ENCODE results near the gene ZPBP2.
"Not testable (repeated sequence)": the region's sequence is repeated elsewhere in the genome, so short reads cannot be mapped to it uniquely, and the experiment has no call there.

Gene ZPBP2

DNA sequence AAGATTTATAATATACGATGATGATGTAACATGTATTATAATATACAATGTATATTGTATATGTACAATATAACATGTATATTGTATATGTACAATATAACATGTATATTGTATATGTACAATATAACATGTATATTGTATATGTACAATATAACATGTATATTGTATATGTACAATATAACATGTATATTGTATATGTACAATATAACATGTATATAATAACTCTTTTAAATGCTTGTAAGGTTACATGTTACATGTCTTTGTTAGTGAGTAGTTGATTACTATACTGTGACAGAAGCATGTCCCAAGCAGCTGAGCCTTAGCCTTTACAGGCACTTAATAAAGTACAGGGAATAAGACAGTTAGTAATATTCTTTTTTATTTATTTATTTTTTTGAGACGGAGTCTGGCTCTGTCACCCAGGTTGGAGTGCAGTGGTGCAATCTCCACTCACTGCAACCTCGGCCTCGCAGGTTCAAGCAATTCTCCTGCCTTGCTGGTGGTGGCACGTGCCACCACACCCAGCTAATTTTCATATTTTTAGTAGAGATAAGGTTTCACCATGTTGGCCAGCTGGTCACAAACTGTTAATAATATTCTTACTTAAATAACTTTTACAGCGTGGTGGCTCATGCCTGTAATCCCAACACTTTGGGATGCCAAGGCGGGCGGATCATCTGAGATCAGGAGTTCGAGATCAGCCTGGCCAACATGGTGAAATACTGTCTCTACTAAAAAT is 11.9 kb upstream of the ZPBP2 start:
- DNase-seq (ENCODE audit: low spot score): not testable (repeated sequence)

DNA sequence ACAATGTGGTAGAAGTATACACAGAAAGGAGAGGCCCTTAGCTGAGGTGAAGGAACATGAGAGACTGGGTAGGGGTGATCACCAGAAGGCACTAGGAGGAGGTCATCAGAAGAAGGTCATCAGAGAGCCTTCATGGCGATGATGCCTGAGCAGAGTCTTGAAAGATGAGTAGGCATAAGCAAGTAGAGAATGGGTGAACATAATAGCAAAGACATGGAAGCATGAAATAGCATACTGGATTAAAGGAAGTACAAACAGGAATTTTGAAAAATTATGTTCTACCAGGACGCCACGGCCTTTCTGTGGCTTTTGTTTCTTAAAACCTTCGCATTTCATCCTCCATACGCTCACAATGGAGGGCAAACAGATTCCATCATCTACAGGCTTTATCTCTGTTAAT is 6.8 kb upstream of the ZPBP2 start:
- DNase-seq (ENCODE audit: low spot score): no peak

- no peak for DNase-seq (ENCODE audit: low spot score)
These were observed 4.6 kb upstream of the ZPBP2 start for GRCh38 chr17:39863244-39863917.

DNA sequence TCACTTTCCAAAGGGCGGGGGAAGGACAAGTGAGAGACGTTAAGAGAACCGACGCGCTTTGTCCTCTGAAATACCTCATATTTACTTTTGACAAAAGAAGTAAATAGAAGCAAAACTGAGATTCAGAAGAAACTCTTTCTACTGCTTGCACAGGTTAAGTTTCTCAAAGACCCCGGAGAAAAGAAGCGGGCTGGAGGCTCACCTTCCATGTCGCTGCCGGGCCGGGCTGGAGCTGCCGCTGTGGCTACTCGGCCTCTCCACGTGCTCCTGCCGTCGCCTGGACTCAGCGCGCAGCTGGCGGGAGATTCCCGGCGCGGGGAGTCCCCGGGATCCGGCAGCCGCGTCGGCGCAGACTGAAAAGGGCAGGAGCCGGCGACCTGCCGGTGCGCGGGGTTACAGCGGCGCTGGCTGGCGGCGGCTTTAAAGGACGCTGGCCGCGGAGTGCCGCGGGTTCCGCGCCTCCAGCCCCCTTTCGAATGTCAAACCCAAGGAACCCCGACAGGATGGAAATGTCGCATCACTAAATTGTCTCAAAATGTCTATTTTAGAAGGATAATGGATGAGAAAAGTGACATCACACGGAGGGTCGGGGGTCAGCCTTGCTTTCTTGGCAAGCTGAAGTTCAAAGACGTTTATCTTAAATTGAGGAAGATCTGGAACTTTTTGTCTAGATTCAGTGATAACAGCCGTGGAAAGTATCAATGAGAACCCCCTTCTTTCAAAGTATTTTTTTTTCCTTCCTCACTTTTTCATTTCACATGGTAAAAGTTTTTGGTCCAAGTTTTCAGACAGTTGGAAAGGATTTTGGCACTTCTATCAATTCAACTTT is 3.9 kb upstream of the ZPBP2 start, which contains the start of gene IKZF3:
IKZF3 (minus strand) TSS at position 395 of the 829 bp plus-strand sequence; CDS start at position 209, 186 bp downstream.
- DNase-seq (ENCODE audit: low spot score): no peak

DNA sequence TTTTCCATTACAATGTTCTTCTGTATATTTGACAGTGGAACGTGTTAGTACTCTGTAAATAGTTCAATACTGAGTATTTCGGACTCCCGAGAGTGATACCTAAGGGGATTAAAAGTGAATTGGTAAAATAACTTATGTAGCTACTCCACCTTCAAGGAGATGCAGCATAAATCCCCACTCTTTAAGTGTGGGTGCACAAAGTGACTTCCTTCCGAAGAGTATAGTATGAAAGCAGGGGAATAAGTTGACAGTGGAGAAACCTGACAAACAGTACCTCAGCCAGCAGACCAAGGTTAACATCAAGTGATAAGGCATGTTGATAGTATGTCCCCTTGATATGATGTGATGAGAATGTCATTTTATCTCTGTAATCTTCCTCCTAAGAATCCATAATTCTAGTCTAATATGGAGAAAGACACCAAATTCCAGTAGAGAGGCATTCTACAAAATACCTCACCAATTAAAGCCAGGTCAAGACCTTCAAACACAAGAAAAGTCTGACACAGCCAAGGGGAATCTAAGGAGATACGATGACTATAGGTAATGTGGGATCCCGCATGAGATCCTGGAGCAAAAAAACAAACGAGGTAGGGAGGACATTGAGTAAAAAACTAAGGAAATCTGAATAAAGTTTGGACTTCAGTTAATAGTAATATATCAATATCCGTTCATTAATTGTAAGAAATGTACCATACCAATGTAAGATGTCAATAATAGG is 1.8 kb upstream of the ZPBP2 start:
- DNase-seq (ENCODE audit: low spot score): no peak

GRCh38 chr17:39867084-39867879 is 720 bp upstream of the ZPBP2 start:
- DNase-seq (ENCODE audit: low spot score): no peak

- no peak for DNase-seq (ENCODE audit: low spot score)
These were observed 546 bp downstream of the ZPBP2 start for GRCh38 chr17:39868554-39868942.

GRCh38 chr17:39870776-39871175 is 2.8 kb downstream of the ZPBP2 start:
- no peak for DNase-seq (ENCODE audit: low spot score)

- no peak for DNase-seq (ENCODE audit: low spot score)
These were observed 3.8 kb downstream of the ZPBP2 start for GRCh38 chr17:39871801-39872200.

DNA sequence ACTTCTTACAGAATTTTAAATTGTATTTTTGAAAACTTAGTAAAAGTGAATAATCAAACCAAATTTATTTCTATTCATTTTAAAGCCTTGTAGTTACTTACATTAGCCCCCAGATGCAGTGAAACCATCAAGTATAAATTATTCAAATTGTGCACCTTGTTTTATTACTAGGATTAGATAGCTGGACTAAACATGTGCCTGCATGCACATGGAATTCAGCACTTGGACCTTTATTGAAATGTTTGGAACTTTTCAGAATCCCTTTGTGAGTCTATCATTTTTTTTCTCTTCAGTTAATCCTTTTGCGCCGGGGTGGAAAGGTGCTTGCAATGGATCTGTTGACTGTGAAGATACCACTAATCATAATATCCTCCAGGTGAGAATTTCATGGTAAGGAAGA is 4.7 kb downstream of the ZPBP2 start:
- no peak for DNase-seq (ENCODE audit: low spot score)

GRCh38 chr17:39886102-39886501 is 18.1 kb downstream of the ZPBP2 start:
- not testable (repeated sequence) for DNase-seq (ENCODE audit: low spot score)

- DNase-seq (ENCODE audit: low spot score): no peak
These were observed 19.1 kb downstream of the ZPBP2 start for GRCh38 chr17:39887078-39887477.

GRCh38 chr17:39889200-39889599 is 21.2 kb downstream of the ZPBP2 start:
- no peak for DNase-seq (ENCODE audit: low spot score)

DNA sequence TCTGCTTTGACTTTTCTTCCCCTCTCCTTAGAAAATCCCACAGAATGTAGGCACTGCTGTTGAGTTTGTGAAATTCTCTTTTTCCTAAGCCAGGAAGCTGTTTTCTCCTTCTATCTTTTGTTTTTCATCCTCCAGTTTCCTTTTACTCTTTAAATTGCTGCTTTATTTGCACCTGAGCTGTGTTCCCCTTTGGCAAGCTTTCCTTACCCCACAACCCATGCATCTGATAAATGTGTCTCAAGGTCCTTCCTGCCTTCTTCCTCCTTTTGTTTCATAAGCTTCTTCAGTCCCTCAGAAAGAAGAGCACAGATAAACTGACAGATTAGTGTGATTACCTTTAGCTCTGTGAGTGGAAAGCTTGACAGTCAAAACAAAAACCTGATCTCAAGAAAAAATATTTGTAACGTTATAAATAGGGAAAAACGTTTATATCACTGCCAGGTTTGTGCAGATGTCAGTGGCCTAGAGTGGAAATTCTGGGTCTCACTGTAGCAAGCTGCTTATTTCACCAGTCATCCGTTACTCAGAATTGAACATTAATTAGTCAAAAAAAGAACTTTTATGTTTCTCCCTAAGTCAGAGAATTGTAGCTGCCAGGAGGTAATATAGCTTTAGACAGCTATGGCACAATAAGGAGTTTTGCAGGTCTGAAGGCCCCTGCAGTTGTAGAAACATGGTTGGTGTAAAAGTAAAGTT is 26.8 kb downstream of the ZPBP2 start:
- no peak for DNase-seq (ENCODE audit: low spot score)

- DNase-seq (ENCODE audit: low spot score): no peak
These were observed 30.1 kb downstream of the ZPBP2 start for GRCh38 chr17:39898088-39898487.

DNA sequence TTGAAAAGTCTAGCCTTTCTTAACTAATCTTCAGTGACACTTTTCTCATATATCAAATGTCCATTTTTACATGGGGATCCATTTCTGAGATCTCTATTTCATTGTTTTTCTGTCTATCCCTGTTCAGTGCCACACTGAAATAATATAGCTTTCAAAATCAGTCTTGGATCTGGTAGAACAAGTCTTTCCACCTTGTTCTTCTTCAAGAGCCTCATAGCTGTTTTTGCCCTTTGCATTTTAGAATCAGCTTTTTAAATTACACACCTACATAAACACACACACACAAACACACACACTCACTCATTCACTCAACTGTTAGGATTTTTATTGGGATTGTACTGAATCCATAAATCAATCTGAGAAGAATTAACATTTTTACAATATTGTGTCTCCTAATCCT is 31.2 kb downstream of the ZPBP2 start:
- no peak for DNase-seq (ENCODE audit: low spot score)

- not testable (repeated sequence) for DNase-seq (ENCODE audit: low spot score)
These were observed 34.0 kb downstream of the ZPBP2 start for GRCh38 chr17:39902027-39902426.

DNA sequence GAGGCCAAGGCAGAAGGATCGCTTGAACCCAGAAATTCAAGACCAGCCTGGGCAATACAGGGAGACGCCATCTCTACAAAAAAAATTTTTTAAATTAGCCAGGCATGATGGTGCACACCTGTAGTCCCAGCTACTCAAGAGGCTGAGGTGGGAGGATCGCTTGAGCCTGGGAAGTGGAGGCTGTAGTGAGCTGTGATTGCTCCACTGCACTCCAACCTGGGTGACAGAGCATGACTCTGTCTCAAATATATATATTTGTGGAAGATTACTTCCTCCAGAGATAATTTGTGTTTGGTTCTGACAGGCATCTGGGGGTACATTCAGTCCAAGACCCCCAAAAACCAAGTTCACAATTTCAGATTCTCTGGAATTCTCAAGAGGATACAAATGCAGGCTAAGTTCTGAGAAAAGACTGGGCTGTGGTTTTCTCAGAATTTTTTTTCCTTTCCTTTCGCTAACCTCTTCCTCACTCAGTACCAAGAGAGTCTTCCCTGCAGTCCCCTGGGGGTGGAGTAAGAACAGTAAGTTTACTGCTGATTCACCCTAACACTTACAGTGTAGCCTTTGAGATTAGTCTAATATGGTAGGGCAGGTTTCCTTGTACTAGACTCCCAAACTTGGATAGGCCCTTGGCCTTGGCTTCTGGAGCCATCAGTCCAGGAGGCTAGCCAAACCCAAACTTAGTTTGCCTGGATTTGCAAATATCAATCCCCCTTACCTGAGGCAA is 35.3 kb downstream of the ZPBP2 start:
- DNase-seq (ENCODE audit: low spot score): no peak

GRCh38 chr17:39904990-39905288 is 36.9 kb downstream of the ZPBP2 start:
- DNase-seq (ENCODE audit: low spot score): no peak

DNA sequence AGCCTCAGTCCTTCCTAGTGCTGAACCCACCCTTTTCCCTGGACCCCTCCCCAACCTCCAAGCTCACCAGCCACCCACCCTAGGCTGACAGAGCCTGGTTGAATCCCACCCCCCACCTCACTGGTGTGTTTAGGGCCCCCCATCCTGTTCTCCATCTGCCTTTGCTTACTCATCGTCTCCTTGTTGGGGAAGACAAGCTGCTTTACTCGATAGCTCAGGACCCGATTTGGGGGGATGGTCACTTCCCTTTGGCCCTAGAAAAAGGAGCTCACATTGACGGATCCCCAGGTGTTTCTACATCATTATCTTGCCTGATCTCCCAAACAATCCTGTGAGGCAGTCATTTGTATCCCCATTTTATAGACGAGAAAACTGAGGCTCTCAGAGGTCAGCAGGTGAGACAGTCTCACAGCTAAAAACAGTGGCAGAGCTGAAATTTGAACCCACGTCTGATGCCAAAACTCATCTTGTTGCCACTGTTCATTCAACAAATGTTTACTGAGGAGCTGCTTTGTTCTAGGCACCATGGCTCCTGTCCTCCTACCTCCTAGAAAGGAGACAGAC is 40.9 kb downstream of the ZPBP2 start:
- DNase-seq (ENCODE audit: low spot score): no peak

Measured in pons (tissue), 1 donor.